Hematopoietic multipotent progenitor cell treated with erythropoietin and hydrocortisone succinate and interleukin-3 and kit ligand, for 15 days (in vitro differentiated cells): ENCODE data around the gene ERI2.

Experiments
- DNase-seq: peaks from one replicate; pipeline ENCODE4 v3.0.0-alpha.2; 2015; ENCODE audit warnings: low spot score

The ERI2 gene

DNA sequence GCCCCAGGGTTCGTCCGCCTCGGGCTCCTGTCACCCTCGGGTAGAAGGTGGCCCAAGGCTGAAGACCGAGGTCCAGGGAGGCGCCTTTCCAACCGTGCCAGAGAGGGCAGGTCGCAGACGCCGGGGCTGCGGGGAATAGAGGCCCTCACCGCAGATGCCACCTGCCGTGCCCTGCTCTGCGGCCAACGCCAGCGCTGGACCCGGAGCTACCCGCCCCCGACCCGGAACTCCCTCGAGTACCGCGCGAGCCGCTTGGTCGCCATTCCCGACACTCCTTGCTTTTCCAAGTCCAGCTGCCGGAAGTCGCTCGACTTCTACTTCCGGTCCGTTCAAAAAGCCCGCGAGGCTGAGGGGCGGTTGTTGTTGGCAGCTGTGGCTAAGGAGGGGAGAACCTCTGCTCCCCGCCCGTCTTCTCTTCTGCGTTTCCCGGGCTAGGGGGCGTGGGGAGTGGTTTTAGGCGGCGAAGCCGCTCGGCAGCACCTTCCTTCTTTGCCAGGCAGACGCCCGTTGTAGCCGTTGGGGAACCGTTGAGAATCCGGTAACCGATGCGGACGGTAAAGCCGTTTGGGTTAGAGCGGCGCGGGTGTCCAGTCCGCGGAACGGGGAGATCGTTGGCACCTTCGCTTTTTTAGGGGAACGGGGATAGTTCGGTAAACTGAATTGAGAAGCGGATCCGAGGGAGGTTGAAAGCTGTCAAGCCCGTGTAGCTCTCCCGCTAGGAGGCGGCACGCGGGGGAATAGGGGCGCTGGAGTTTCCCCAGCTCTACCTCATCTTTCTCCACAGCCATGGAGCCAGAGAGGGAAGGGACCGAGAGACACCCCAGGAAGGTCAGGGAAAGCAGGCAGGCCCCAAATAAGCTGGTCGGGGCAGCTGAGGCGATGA lies at the start of gene ERI2, which contains the start of gene REXO5:
TSS of gene ERI2 (minus strand) at position 305 of the 883 bp plus-strand sequence. CDS start at position 263, 42 bp downstream.
TSS of gene REXO5 (plus strand) at position 360 of the 883 bp plus-strand sequence. CDS start at position 787, 427 bp downstream.
- DNase-seq = peak; percentile 85

- no peak for DNase-seq
Measured at GRCh38 chr16:20854963-20855362, 48.7 kb upstream of the ERI2 start.

DNA sequence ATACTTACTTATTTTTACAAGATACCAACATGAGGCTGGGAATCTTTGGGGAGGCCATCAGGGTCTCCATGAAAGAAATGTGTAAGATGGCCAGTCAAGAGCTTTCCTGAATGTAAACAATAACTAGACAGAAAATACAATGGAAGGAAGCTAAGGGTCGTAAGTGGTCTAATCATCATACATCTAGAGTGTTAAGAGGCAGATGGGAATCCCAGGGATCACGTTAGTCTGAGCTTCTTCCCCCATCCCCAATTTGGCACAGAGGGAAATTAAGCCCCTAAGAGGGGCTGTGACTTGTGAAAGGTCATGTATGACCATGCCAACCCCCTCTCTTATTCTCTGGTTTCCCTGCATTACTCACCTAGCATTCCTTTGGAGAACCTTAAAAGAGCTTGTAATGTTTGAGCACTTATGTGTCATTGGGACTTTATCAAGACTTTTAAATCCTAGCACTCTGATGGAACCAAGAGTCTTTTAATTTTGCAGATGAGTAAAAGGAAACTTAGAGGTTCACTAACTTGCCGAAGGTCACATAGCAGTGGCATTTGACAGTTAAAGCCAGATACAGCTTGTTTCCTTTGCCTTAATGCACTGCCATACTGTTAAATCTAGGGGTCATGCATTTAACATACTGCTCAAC lies 47.8 kb upstream of the ERI2 start:
- DNase-seq = no peak

DNA sequence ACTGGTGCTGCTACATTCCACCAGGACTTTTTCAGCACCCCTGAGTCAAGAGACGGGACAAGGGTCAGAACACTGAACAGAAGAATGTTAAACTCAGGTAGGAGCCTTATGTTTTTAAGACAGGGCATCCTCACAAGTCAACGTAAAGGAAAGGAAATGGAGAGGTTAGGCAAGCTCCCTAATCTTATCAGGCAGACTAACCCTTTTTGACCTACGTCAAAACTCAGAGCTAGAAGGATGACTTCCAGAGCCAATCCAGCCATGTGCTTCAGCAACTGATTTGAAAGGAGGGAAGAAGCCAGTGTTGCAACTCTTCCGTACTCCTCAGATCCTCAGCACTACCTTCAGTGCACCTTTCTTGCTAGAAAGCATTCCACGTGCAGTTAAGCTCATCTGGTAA lies 46.9 kb upstream of the ERI2 start:
- no peak for DNase-seq

GRCh38 chr16:20851601-20852000 lies 45.3 kb upstream of the ERI2 start:
- DNase-seq = no peak

- DNase-seq = no peak
Measured at GRCh38 chr16:20850981-20851380, 44.7 kb upstream of the ERI2 start.

DNA sequence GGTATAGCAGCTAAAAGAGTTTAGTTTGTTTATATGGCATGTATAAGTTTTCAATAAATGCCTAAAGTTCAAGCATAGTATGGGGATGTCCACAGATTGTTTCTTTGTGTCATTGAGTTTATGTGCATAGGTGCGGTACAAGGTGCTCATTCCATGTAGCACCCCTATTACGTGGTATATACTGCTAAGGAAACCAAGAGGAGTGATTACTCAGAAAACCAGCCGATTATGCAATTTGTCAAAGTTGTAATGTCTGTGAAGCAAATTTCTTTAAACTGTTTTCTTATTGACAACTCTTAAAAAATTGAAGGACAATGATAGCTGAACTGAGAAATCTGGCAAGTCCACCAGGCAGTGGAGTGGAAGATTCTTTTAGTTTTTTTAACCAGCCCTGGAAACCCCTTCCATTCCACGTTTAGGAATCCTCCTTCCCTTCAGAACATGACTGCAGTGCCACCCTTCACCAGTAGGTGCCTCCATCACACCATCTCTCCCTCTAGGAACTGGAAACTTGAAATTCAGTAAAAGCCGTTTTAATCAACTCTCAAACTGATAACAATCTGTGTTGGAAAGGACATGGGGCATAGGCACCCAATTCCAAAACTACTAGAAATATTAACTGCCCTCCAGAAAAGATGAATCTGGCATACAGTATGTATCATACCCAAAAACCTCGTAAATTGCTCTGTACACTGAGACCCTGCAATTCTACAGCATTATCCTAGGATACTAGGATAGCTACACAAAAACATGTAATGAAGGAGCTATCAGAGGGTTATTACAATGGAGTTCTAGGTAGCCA lies 43.5 kb upstream of the ERI2 start:
- DNase-seq = peak; percentile 73

- DNase-seq = no peak
Measured at GRCh38 chr16:20847550-20847949, 41.3 kb upstream of the ERI2 start.

DNA sequence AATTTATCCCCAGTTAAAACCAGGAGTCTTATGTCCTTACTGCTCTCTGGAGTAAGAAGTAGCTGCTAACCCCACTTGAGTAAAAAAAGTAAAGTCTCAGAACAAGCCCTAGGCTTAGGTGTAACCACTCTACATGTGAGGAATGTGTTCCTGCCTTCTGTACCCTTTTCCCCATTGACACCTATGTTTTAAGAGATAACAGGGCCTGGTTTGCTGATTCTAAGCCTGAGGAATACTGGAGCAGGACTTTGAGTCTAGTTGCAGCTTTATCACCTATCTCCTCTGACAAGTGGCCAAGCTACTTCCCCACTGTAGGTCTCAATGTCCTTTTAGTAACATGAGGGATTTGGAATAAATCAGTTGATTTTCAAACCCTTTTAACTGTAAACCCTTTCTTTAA lies 40.3 kb upstream of the ERI2 start:
- DNase-seq = no peak

DNA sequence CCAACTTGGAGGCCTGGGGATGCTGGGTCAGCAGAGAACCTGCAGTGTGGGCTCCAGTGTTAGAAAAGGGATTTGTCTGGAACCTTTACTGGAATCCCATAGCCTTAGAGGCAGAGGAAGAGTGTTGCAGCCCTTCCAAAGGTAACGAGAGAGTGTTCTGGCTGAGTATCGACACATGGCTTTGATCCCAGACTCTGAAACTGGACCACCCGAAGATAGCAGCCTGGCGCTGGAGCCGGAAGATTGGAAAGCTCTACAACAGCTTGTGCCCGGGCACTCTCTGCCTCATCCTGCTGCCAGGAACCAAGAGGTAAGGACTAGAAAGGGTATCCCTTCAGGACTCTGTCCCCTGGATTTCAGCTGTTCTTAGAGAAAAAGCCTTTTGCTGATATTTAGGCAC lies 39.8 kb upstream of the ERI2 start:
- DNase-seq = no peak

GRCh38 chr16:20844588-20844987 lies 38.3 kb upstream of the ERI2 start:
- DNase-seq = no peak

DNA sequence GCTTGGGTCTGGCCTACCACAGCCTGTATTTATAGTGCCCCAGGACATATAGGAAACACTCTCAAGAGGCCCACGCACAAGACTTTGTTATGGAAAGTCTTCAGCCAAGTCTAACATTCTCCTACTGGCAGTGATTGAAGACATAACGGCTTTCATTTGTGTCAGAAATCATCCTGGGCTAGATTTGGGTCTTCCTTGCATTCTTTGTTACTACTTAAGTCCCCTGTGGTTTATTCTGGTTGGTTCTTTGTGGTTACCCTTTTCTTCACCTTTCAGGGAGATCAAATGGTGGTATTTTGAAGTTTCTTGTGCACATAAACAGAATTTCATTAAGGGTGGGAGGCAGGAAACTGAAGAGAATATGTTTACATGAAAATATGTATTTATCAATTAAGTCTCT lies 37.8 kb upstream of the ERI2 start:
- no peak for DNase-seq

DNA sequence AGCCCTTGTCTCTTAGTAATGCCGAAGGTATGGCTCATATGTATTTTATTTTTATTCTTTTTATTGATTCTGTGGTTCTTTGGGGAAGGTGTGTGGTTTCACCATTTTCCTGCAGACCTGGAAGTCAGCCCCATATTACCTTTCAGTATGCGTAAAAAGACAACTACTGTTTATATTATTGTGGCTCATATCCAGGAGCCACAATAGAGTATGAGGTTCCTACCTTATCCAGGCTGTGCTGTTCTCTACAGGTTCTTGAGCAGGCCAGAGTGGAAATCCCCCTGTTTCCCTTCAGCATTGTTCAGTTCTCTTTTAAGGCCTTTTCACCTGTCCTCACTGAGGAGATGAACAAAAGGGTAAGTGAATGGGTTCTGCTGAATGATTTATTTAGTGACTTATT lies 33.2 kb upstream of the ERI2 start:
- DNase-seq = no peak

DNA sequence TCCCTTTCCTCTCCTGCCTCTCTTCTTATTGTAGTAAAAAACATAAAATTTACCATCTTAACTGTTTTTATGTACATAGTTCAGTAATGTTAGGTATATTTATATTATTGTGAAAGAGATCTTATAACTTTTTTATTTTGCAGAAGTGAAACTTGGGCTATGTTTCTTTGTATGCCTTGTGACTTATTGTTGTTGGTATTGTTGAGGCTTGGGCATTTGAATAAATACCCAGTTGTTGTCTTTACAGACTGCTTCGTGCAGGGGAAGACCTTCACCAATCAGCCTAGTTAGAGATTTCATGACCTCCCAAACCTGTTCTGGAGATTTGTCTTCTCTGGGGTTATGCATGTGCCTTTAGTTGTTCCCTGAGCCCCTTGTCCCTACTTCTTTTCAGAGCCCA lies 32.0 kb upstream of the ERI2 start:
- no peak for DNase-seq

DNA sequence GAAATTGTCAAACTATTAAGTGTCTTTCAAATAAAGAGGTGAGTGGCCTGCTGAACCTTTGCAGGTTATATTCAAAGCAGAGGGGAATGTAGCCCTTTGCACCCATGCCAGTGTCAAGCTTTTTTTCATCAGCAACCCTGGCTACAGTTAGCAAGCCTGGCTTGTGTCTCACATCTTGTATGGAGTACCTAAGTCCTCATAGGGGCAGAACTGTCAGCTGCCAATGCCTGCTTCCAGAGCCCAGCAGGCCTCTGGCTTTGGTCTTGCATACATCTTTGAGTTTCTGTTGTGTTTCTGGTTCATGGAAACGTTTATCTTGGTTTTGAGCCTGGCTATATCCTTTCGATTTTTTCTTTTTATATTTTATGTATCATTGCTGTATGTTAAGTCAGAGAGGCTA lies 26.8 kb upstream of the ERI2 start:
- DNase-seq = no peak

DNA sequence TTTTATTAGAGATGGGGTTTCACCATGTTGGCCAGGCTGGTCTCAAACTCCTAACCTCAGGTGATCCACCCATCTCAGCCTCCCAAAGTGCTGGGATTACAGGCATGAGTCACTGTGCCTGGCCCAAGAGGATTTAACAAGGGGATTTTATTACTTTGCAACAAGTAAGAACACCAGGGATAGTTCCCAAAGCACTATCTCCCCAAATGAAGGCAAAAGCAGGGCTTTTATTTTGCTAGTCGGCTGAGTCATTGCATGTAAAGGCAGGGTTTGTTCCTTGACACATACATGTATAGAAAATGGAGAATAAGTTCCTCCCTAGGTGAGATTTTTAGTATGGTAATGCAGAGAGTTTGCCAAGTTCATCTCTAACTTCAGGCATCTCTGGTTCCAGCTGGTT lies 24.1 kb upstream of the ERI2 start:
- DNase-seq = no peak

GRCh38 chr16:20829536-20829935 lies 23.3 kb upstream of the ERI2 start:
- DNase-seq = peak; percentile 19

DNA sequence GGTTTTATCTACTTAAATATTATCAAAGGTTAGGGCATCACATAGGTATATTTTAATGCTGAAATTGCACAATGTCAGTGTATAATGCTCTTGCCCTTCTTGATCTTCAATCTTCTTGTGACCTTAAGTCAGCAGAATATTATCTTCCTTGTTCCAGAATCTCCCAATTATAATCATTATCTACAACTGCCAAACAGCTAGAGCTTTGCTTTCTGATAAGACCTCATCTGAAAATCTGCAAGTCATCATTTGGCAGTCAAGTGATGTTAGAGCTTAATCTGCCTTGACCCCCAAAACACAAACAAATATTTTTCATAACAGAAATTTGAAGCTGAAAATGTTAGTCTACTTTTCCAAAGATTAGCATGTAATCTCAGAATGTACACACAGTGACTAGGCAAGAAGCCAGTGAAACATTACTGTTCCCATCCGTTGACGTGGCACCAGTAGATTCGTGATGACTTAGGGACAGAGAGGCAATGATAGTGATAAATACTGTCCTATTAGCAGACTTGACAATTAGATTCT lies 19.8 kb upstream of the ERI2 start:
- peak; percentile 74 for DNase-seq

GRCh38 chr16:20822521-20823325 lies 16.5 kb upstream of the ERI2 start:
- DNase-seq = no peak

DNA sequence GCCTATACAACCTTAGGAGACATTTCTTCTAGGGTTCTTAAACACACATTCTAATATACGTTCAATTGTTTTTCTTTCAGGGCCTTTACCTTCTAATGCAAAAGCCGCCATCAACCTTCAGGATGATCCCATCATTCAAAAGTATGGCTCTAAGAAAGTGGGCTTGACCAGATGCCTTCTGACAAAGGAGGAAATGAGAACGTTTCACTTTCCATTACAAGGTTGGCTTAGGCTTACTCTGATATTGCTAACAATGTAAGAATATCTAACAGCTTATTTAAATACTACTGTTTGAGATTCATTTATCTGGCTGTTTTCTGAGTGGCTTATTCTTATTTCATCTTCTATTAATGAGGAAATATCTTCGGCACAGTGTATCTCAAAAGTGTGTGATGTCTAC lies 15.4 kb upstream of the ERI2 start:
- DNase-seq = no peak

- DNase-seq = no peak
Measured at GRCh38 chr16:20818929-20819585, 12.8 kb upstream of the ERI2 start.
